GM18870 (cell line): ENCODE measurements around the gene EIF1AD.
A peak's percentile ranks its signal among the peaks of the same experiment; 100 is the strongest.
"Not testable (repeated sequence)": the region's sequence is repeated elsewhere in the genome, so short reads cannot be mapped to it uniquely, and the experiment has no call there.

ENCODE experiments used
- ATAC-seq: cut with Tn5 transposase; IDR thresholded peaks from one replicate; pipeline ENCODE4 v1.9.1; 2021; ENCODE audit warnings: moderate library complexity; ENCODE audit not compliant: unreplicated experiment

The EIF1AD gene, protein sequence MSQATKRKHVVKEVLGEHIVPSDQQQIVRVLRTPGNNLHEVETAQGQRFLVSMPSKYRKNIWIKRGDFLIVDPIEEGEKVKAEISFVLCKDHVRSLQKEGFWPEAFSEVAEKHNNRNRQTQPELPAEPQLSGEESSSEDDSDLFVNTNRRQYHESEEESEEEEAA

DNA sequence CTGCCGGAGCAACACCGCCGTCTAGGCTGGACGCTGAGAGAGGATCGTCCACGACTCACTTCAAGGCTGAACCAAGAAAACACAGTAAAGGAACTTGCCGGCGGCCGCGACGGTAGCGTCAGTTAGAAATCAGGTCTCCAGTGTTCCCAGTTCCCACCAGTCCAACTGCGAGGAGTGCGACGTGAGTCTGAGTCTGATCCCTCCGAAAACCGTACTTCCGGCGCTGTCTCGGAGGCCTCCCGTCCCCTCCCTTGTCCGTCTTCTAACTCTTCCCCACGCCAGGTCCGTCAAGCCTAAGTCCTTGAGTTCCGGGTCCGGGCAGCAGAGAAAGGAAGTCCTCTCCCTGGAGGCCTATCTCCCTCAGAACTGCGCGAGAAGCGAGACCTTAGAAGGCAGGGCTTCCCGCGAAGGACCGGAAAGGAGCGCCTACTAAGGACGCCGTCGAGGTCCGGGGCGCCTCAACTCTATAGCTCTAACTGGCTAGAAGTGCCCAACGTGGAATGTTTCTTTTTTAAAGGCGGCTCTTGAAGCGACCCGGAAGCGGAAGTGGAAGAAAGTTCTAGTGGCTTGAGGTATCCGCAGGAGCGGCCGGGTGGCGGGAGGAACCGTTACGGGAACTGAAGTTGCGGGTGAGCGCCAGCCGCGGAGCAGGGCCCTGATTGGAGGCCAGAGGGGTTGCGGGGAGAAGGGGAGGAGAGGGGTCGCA lies at the start of gene EIF1AD, which contains the start of gene BANF1:
Gene EIF1AD, minus strand, starts transcription at position 216 of the 706 bp plus-strand sequence. CDS start 1,768 bp downstream, outside the sequence.
Gene BANF1, plus strand, starts transcription at position 562 of the 706 bp plus-strand sequence. CDS start 748 bp downstream, outside the sequence.
- peak; percentile 79 for ATAC-seq

DNA sequence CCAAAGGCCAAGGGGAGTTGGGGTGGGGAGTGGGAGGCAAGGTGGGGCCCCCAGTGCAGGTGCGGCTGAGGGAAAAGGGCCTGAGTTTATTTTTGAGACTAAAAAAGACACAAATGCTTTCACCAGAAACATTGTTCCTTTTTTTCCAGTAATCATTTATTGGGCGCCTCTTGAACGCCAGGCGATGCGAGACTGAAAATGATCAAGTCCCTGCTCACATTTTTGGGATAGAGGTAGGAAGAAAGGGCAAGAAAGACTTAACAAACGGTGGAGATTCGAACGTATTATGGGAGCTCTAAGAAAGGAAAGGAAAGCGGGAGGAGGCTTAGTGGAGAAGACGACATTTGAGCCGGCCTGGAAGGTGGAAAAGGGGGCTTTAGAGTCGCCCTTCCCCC lies 49.4 kb upstream of the EIF1AD start:
- ATAC-seq: no peak

DNA sequence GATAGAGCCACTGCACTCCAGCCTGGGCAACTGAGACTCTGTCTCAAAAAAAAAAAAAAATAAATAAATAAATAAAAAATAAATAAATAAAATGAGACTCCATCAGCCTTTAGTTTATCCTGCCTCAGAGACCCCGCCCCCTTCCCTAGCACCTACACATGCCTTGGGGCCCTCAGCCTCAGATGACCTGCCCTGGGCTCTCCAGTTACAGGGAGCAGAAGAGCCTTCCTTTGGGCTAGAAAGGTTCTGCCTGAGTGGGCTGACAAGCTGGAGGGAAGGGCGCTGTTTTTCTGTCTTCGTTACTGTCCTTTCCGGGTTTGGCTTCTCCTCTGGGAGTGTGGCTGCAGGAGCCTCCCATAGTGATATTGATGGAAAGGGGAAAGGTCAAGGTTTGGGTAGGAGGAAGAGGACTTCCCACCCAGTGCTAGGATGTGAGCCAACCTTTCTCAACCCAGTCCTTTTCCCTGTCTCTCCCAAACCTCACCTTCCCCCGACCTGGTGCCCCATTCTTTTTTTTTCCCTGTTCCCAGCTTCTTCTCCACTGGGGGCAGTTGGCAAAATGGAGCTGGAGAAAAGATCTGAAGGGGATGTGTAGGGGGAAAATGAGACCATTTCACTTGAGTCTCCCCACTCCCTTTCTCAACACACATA lies 48.7 kb upstream of the EIF1AD start:
- ATAC-seq: no peak

DNA sequence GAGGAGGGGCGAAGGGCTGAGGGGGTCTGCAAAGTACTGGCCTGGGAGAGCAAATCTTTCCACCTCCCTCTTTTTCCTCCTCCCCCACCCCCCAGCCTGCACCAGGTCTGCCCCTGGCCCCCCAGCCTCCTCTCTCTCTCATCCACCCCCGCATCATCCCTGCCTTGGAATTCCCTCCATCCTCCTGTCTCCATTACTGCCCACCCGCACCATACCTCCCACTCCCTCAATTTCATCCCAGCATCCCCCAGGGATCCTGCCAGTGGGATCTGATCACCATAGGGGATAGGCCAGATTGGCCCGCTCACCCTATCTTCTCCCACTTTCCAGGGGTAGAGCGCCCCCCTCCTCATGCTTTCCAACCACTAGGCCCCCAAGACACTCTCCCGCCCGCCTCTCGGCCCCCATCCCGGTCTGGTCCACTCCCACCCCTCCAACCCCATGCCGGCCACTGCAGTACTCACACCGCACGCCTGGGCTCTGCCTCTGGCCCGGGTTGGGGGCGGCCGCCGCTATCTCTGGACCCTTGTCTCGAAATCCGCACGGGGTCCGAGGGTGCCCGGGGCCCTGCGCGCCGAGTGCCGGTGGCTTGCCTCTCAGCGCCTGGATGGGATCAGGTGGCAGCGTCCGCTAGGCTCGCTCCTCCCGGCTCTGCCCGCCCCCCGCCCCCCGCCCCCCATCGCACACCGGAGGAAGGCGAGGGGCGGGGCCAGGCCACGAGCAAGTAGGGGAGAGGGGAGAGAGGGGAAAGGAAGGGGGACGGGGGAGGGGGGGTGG lies 46.8 kb upstream of the EIF1AD start, which contains the start of gene GAL3ST3:
Gene GAL3ST3, minus strand, starts transcription at position 615 of the 777 bp plus-strand sequence. CDS start 3,746 bp downstream, outside the sequence.
- no peak for ATAC-seq

DNA sequence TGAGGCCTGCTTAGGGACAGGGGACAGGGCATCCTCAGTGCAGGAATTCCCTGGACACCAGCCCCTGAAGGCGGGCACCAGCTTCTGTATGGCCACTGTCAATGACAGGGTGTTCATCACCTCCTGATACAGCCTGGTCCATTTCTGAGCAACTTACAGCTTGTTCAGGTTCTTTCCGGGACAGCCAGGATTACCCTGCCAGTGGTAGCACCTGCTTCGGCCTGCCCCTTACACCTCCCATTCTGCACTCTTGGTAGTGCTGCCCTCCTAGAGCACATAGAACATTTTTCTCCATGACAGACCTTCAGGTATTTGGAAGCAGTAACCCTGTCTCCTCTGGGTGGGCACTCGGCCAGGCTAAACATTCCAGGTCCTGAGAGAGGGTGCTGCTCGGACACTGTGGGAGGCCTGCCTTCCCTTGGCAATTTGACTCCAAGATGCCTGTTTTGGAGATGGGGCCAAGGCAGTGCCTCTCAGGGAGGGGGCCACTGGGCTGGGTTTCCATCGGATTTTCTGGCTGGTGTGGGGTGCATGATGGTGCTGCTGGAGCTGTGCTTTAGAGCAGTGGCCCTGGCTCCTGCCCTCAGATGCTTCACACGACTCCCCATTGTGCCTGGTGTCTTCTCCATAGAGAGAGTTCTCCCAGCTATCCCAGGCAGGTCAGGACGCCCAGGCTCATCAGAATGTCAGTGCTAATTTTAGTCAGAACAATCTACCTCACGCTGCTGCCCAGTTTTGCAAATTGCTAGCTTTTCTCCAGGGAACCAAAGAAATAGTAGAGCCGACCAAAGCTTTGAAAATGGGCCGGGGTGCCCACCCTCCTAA lies 45.8 kb upstream of the EIF1AD start:
- no peak for ATAC-seq

DNA sequence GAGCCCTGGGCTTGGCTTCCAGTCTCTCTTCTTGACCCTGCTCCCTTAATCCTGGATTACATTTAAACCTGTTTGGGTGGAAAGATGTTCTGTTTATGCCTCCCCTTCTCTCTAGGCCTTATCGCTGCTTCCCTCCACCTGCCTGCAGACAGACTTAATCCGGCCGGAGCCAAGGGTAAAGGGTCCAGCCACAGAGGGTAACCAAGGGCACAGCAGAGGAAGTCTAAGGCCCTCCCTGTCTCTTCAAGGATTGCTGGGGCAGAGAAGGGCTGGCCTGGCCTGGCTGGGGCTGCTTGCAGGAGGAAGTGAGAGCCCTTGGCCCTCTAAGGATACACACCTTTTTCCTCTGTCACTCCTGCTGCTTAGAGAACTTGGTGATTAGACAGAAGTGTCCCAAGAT lies 44.9 kb upstream of the EIF1AD start:
- no peak for ATAC-seq

DNA sequence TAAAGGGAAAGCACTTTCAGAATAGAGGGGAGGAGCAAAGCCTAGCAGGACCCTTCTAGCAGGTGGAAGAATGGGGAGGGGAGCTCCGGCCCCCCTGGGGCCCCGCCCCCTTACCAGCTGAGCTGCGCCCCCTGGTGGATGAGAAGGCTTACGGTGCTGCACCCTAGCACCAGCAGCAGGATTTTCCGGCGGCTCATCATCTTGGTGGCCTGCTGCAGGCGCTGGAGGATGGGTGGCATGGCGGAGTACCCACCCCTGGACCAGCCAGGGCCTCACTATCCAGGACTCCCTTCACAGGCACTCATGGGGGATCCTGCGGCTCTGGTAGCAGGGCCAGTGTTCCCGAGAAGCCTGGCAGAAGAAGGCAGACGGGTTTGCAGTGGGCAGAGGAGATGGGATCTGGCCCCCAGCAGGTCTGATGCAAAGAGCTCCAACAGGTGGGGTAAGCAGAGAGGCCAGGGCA lies 43.3 kb upstream of the EIF1AD start:
- ATAC-seq: no peak

DNA sequence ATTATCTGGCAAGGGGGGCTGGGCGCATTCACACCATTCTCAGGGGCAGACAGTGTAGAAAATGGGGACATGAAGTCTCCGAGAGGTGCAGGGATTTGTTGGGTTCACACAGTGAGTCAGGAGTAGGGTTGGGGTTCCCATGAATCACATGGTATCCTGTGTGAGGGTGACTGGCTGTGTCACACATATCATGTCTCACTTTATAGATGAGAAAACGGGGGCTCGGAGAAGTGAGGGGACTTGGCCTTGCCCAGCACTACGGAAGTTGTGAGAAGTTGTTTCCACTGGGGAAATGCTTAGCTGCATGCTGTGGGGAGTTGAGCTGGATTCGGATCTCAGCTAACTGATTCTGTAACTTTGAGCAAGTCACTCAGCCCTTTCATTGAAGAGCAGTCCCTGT lies 42.8 kb upstream of the EIF1AD start:
- ATAC-seq: no peak

DNA sequence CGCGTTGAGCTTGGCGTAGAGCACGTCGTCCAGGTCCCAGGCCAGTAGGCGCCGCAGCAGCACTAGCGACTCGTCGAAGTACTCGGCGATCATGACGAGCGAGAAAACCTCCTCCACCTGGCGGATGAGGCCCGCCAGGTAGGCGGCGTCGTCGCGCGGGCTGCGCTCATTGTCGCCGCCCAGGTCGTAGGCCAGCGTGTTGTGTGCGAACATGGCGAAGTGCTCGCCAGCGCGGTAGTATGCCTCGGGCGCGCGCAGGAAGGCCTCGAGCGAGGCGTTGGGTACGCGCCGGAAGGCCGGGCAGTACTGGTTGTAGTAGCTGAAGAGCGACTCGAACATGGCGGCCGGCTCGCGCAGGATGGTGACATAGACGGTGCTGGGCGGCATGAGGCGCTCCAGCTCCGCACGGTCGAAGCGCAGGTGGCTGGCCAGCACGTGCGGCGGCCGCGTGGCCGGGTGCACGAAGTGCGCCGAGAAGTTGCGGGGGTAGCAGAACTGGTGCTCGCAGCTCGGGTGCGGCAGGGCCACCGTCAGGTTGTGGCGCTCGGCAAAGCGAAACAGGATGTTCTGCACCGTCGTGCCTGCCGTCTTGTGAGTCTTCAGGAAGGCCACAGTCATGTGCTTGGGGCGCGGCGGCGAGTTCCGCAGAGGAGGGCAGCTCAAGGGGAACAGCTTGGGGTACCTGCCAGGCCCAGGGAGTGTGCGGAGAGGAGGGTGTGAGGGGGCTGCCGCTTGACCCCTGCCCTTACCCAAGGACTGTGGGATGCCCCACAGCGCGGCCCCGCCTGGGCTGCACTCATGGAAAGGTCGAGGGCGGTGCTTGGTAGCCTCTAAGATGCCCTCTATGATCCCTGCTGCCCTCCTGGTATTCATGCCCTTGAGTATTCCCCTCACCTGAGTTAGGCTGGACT lies 41.3 kb upstream of the EIF1AD start:
- ATAC-seq: no peak

DNA sequence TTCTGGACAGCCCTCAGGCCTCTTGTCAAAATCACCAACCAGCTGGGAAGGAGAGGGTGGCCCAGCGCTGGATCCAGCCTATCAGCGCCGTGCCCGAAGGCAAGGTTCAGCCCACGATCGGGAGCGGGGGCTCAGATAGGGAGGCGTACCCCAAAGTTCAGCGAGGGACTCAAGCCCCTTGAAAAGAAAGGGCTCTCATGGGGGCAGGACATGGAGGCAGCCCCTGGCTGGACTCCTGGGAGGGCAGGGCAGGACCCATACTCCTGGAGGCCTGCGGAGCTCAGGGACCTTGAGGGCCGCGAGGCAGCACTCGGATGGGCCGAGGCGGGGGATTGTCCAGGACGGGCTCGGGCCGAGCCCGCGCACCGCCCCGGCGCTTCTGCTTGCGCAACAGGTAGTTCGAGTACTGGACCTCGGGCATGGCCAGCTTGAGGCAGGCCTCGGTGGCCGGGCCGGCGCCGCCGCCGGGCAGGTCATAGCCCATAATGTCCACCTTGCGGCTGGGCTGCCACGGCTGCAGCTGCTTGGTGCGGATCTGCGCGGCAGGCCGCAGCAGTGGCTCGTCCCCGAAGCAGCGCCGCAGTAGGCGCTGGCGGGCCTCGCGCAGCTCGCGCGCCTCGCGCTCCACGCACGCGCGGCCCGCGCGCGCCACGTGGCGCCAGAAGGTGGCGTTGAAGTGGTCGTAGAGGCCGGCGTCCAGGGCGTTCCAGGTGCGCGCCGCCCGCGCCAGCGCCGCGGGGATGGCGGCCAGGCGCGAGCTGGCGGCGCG lies 40.5 kb upstream of the EIF1AD start:
- no peak for ATAC-seq

DNA sequence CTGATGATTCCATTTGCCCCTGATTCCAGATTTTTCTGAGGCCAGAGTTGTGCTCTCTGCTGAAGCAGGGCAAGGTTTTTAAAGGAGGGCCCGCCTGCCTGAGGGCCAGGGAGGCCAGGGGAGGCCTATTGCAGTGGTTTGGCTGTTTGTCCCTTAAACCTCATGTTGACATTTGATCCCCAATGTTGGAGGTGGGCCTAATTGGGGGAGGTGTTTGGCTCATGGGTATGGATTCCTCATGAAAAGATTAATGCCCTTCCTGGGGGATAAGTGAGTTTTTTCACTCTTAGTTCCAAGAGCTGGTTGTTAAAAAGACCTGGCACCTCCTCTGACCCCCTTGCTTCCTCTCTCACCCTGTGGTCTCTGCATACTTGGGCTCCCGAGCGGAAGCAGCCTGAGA lies 37.8 kb upstream of the EIF1AD start:
- ATAC-seq: no peak

DNA sequence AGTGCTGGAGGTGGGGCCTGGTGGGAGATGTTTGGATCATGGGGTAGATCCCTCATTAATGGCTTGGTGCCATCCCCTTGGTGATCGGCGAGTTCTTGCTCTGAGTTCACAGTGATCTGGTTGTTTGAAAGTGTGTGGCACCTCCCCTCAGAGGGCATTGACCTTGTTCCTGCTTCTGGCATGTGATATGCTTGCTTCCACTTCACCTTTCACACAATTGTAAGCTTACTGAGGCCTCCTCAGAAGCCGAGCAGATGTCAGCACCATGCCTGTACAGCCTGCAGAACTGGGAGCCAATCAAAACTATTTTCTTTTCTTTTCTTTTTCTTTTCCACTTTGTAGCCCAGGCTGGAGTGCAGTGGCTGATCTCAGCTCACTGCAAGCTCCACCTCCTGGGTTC lies 35.4 kb upstream of the EIF1AD start:
- no peak for ATAC-seq

DNA sequence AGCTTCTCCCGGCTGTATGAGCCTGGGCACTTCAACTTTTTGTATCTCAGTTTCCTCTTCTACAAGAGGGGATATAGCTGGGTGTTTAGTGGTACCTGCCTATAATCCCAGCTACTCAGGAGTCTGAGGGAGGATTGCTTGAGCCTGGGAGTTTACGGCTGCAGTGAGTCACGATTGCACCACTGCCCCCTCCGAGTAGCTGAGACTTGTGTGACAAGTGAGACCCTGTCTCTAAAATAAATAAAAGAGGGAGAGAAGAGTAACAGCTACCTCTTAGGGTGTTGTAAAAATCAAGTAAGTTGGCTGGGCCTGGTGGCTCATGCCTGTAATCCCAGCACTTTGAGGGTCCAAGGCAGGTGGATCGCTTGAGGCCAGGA lies 34.4 kb upstream of the EIF1AD start:
- ATAC-seq: no peak

DNA sequence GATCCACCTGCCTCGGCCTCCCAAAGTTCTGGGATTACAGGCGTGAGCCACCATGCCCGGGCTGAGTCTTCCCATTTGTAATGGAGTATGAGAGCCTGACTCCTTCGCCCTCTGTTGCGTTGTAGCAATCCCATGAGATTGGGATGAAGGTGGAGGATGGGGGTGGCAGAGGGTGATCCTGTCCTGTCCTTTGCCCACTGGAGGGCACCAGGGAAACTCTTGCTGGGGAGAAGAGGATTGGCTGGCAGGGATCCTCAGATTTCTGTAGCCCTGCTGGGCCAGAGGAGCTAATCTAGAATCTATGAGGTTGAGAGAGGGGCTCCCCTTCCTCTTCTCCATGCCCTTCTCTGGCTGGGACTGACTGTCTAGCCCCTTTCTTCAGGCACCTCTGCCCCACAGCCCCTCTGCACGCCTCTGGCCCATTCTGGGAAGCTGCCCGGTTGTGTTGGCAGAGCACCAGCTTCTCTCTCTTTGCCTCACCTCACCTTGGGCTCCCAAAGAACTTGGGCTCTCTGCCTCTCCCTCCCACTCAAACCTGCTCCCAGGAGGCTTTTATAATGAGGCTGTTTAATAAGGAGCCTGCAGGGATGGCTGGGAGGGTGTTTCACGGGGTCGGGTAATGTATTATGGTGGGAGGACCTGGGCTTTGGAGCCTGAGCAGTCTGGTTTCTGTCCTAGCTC lies 33.8 kb upstream of the EIF1AD start:
- ATAC-seq: no peak

DNA sequence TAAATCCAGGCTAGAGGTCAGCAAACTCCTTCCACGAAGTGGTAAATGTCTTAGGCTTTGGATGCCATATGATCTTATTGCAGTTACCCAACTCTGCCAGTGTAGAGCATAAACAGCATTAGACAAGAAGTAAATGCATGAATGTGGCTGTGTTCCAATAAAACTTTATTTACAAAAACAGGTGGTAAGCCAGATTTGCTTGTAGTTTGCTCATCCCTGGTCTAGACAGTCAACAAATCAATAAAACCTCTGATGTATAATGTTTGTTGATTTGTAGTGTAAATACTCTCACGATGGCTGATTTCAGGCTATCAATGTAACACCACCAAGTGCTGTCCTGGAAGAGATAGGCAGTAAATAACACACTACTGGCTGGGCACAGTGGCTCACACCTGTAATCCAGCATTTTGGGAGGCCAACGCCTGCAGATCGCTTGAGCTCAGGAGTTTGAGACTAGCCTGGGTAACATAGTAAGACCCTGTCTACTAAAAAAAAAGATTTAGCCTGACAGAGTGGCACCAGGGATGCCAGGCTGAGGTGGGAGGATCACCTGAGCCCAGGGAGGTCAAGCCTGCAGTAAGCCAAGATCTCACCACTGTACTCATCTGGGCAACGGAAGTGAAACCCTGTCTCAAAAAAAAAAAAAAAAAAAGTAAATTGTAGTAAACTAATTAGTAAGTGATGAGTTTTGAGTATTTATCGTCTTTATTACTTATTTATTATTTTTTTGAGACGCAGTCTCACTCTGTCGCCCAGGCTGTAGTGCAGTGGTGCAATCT lies 31.2 kb upstream of the EIF1AD start:
- ATAC-seq: no peak

DNA sequence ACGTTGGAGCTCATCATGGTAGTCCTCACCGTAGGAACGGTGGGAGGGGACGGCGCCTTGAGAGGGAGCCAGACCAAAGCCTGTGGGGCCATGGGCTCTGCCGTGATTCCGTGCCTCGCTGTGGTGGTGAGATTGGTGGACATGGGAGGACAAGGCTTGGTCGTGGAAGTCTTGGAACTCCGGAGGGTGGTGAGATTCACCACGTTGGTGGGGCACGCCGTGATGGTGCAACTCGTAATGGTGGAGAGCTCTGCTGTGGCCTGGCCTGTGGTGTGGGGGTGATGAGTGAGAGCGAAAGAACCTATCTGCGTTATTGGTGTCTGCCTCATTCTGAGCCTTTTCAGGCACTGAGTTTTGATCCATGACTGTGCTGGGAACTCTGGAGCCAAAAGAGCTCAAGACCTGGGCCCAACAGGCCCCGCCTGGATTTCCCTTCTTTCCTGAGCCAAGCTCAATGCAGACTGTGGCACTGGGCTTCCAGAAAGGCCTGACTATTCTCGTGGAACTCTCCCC lies 24.1 kb upstream of the EIF1AD start, which contains the start of gene CATSPER1:
Gene CATSPER1, minus strand, starts transcription at position 463 of the 513 bp plus-strand sequence. Its CDS starts 100 bp downstream, at position 363.
- ATAC-seq: no peak

DNA sequence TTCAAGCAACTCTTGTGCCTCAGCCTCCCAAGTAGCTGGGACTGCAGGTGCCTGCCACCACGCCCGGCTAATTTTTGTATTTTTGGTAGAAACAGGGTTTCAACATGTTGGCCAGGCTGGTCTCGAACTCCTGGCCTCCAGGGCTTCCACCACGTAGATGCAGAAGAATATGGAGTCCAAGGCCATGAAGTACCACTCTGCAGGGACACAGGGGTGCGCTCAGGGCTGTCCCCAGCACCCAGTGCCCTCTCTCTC lies 21.2 kb upstream of the EIF1AD start:
- not testable (repeated sequence) for ATAC-seq
